Brain pericyte (primary cell): ENCODE results near the gene FAM177B.

Experiments
- DNase-seq: peaks from one replicate; pipeline ENCODE4 v3.0.0-alpha.2; 2012; ENCODE audit warnings: low read depth, low spot score

Gene FAM177B

GRCh38 chr1:222736972-222737371, at the start of gene FAM177B:
FAM177B (plus strand) TSS chr1:222737202; CDS start chr1:222746546, 9,344 bp downstream.
- DNase-seq, result no peak

- DNase-seq, result no peak
Observed at GRCh38 chr1:222691016-222691415, 46.0 kb upstream of the FAM177B start.

GRCh38 chr1:222694927-222695326, 42.1 kb upstream of the FAM177B start:
- no peak for DNase-seq

- no peak for DNase-seq
Observed at GRCh38 chr1:222696741-222697140, 40.3 kb upstream of the FAM177B start.

GRCh38 chr1:222697203-222697602, 39.8 kb upstream of the FAM177B start:
- no peak for DNase-seq

- DNase-seq, result no peak
Observed at GRCh38 chr1:222697826-222698225, 39.2 kb upstream of the FAM177B start.

- no peak for DNase-seq
Observed at GRCh38 chr1:222702210-222702609, 34.8 kb upstream of the FAM177B start.

- DNase-seq, result no peak
Observed at GRCh38 chr1:222704260-222704659, 32.7 kb upstream of the FAM177B start.

GRCh38 chr1:222706815-222707214, 30.2 kb upstream of the FAM177B start:
- no peak for DNase-seq

- no peak for DNase-seq
Observed at GRCh38 chr1:222709700-222710153, 27.3 kb upstream of the FAM177B start.

- DNase-seq, result peak; percentile 17
Observed at GRCh38 chr1:222711319-222712252, 25.4 kb upstream of the FAM177B start.

- peak; percentile 71 for DNase-seq
Observed at GRCh38 chr1:222712253-222713090, 24.5 kb upstream of the FAM177B start, which contains the start of the genes AIDA and BROX. AIDA (minus strand) TSS chr1:222712491; CDS start chr1:222712317, 174 bp downstream. BROX (plus strand) TSS chr1:222712564; CDS start chr1:222715700, 3,136 bp downstream.

GRCh38 chr1:222713091-222713961, 23.7 kb upstream of the FAM177B start:
- peak; percentile 85 for DNase-seq

- DNase-seq, result no peak
Observed at GRCh38 chr1:222716393-222716792, 20.6 kb upstream of the FAM177B start.

GRCh38 chr1:222728746-222729145, 8.3 kb upstream of the FAM177B start:
- no peak for DNase-seq

GRCh38 chr1:222730866-222731265, 6.1 kb upstream of the FAM177B start:
- DNase-seq, result no peak

- DNase-seq, result no peak
Observed at GRCh38 chr1:222732216-222733159, 4.5 kb upstream of the FAM177B start.

GRCh38 chr1:222734740-222735139, 2.3 kb upstream of the FAM177B start:
- no peak for DNase-seq

GRCh38 chr1:222736470-222736869, 532 bp upstream of the FAM177B start:
- DNase-seq, result no peak

GRCh38 chr1:222739465-222739864, 2.5 kb downstream of the FAM177B start:
- DNase-seq, result no peak
